Effector CD4-positive, alpha-beta T cell (primary cell): ENCODE results near the gene CRHR1. TPM values are rescaled to one million over a fixed set of nuclear protein-coding genes. Genes with fewer than 3 reads are reported as not detected.
"Not testable (repeated sequence)": the region's sequence is repeated elsewhere in the genome, so short reads cannot be mapped to it uniquely, and the experiment has no call there.

Source experiments
- DNase-seq: peaks from one replicate; pipeline ENCODE4 v3.0.0-alpha.2; 2020
- total RNA-seq: gene quantifications from one replicate; lab custom pipeline; 2026; lab: John Stamatoyannopoulos, UW

The CRHR1 gene
- total RNA-seq, result not detected

- DNase-seq, result no peak
These were observed at the start of gene CRHR1 for GRCh38 chr17:45784293-45784740. Gene CRHR1 (plus strand): TSS chr17:45784320. CDS start chr17:45784545, 225 bp downstream.

- DNase-seq, result no peak
These were observed 49.5 kb upstream of the CRHR1 start for GRCh38 chr17:45734598-45734997.

GRCh38 chr17:45735488-45735887 lies 48.6 kb upstream of the CRHR1 start:
- no peak for DNase-seq

- no peak for DNase-seq
These were observed 44.3 kb upstream of the CRHR1 start for GRCh38 chr17:45739786-45740185.

GRCh38 chr17:45740553-45741330 lies 43.4 kb upstream of the CRHR1 start:
- no peak for DNase-seq

- DNase-seq, result no peak
These were observed 41.9 kb upstream of the CRHR1 start for GRCh38 chr17:45742251-45742650.

- no peak for DNase-seq
These were observed 40.3 kb upstream of the CRHR1 start for GRCh38 chr17:45743626-45744326.

GRCh38 chr17:45744826-45745225 lies 39.3 kb upstream of the CRHR1 start:
- not testable (repeated sequence) for DNase-seq

GRCh38 chr17:45745601-45746494 lies 38.3 kb upstream of the CRHR1 start:
- no peak for DNase-seq

- no peak for DNase-seq
These were observed 36.2 kb upstream of the CRHR1 start for GRCh38 chr17:45747911-45748310.

GRCh38 chr17:45748731-45749310 lies 35.3 kb upstream of the CRHR1 start:
- no peak for DNase-seq

GRCh38 chr17:45749831-45750335 lies 34.2 kb upstream of the CRHR1 start:
- no peak for DNase-seq

GRCh38 chr17:45750779-45751440 lies 33.2 kb upstream of the CRHR1 start:
- no peak for DNase-seq

GRCh38 chr17:45751466-45751865 lies 32.7 kb upstream of the CRHR1 start:
- no peak for DNase-seq

GRCh38 chr17:45752246-45752645 lies 31.9 kb upstream of the CRHR1 start:
- no peak for DNase-seq

GRCh38 chr17:45753645-45754225 lies 30.4 kb upstream of the CRHR1 start:
- DNase-seq, result no peak

GRCh38 chr17:45755050-45755449 lies 29.1 kb upstream of the CRHR1 start:
- DNase-seq, result no peak

- DNase-seq, result no peak
These were observed 27.7 kb upstream of the CRHR1 start for GRCh38 chr17:45756266-45756991.

GRCh38 chr17:45757431-45758218 lies 26.5 kb upstream of the CRHR1 start:
- DNase-seq, result no peak

GRCh38 chr17:45758544-45758943 lies 25.6 kb upstream of the CRHR1 start:
- DNase-seq, result no peak
